GM18502 (cell line): ENCODE results near the gene BTBD1.
"Not testable (repeated sequence)": the region's sequence is repeated elsewhere in the genome, so short reads cannot be mapped to it uniquely, and the experiment has no call there.

Experiments used
- ATAC-seq: cut with Tn5 transposase; IDR thresholded peaks from one replicate; pipeline ENCODE4 v1.9.1; 2021; ENCODE audit warnings: mild to moderate bottlenecking; ENCODE audit not compliant: unreplicated experiment, poor library complexity

The BTBD1 gene

DNA sequence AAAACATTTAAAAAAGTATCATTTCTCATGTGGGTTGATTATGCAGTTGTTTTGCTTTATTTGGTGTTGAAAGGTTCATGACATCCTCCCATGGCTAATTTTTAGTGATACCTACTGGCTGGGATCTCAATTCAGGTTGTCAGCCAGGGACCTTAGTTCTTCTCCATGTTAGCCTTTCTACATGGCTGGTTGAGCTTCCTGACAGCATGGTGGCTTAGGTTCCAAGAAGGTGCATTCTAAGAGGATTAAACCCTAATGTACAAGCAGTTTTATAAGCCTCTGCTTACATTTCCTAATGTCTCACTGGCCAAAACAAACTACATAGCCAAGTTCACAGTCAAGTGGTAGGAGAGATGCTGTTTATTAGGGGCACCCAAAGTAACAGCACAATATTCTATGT, 31.0 kb upstream of the BTBD1 start:
- no peak for ATAC-seq

DNA sequence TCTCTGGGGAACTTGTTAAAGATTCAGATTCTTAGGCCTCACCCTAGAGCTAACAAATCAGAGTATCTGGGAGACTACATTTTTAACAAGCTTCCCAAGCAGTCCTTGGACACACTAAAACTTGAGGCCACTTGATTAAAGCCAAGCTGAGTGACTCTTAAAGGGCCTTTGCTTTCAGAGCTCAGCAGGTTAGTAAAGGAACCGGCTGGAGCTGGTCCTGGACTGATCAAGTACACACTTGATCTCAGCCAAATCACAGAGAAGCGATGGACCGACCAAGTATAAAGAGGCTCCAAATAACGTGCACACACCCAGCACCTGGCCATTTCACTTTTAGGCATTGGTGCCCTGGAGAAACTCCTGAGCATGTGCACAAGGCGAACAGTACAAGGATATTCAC, 27.5 kb upstream of the BTBD1 start:
- no peak for ATAC-seq

DNA sequence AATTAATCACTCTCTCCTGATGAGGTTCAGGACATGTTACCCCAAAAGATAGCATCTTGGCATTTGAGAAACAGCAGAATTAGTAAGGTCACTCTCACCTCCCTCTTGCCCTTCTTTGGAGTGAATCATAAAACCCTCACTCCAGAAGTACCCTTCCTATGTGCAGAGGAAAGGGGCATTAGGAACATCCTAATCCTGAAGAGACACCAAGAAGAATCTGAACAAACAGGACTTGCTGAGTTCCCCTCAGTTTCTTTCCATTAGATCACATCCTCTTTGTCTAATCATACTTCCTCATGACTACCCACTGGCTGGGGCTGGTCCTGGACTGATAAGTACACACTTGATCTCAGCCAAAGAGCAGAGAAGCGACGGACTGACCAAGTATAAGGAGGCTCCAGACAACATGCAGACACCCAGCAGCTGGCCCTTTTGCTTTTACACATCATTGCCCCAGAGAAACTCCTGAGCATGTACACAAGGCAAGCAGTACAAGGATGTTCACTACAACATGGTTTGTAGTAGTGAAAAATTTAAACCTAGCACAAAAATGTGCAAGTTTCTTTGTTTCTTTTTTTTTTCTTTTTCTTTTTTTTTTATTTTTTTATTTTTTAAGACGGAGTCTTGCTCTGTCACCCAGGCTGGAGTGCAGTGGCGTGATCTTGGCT, 25.4 kb upstream of the BTBD1 start:
- peak; percentile 79 for ATAC-seq

DNA sequence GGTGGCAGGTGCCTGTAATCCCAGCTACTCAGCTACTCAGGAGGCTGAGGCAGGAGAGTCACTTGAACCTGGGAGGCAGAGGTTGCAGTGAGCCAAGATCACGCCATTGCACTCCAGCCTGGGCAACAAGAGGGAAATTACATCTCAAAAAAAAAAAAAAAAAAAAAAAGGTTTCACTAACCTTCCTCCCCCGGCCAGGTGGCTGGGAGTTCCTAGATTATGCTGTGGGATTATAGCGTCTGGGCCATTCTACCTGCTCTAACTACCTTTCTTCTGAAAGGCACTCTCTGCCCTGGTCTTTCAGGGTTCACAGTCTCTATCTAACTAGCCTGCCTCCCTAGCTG, 24.9 kb upstream of the BTBD1 start:
- ATAC-seq: not testable (repeated sequence)

DNA sequence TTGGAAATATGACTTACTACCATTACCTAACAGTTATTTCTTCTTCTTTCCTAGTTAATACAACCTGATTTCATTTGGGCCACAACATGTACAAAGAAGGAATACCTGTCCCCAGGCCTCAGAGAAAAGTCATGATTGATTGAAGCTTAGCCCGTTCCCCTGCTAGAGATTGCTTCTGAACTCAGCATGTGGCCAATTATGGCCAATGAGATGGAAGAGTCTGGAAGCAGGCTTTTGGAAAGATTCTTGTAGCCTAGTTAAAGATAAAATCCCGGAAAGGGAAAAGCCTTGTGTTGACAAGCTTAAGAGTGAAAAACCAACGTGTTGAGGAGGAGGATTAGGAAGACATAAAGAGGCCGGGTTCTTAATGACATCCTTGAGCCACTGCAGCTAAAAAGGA, 23.4 kb upstream of the BTBD1 start:
- no peak for ATAC-seq

DNA sequence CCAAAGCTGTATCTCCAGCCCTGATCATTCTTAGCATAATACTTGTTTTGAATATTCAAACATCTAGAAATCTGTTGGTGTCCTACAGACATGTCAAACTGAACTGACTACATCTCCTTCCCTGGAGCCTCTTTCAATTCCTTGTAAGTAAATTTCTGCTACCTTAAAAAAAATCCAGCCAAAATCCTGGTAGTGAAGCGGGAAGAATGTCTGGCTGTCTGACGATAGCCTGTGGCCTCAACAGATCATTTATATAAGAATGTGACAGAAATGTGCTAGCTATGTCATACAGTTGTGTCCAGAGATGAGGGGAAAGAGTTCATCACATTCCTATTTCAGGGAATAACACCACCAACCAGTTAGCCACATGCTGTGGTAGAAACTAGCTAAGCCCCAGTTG, 21.8 kb upstream of the BTBD1 start:
- no peak for ATAC-seq

DNA sequence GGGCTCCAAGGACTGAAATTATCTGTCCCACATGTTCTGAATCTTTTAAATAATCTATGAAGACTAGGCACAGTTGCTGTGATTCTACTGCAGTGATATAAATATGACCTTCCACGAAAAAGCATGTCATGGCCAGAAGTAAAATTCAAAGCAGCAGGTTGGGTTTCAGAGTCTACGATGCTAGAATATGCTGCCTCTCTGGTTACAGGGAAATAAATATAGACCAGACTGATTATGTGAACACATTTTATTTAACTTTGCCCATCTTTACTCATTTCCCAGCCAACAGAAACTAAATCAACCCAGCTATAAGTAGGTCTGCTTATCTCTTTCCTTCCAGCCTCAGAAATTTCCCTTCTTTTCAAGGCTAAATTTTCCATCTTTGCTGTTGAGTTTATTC, 20.5 kb upstream of the BTBD1 start:
- no peak for ATAC-seq

DNA sequence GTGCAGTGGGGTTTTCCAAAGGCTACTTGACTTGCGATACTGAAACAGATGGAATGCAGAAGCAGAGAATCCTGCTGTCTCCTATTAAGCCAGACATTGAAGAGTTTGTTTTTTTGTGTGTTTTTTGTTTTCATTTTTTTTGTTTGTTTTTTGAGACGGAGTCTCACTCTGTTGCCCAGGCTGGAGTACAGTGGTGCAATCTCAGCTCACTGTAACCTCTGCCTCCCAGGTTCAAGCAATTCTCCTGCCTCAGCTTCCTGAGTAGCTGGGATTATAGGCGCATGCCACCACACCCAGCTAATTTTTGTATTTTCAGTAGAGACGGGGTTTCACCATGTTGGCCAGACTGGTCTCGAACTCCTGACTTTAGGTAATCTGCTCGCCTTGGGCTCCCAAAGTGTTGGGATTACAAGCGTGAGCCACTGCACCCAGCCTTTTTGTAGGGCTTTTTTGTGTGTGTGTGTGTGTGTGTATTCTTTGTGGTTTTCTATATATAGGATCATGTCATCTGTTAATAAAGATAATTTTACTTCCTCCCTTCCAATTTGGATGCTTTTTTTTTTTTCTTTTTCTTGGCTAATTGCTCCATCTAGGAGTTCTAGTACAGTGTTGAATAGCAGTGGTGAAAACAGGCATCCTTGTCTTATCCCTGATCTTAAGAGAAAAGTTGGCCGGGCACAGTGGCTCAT, 19.0 kb upstream of the BTBD1 start:
- not testable (repeated sequence) for ATAC-seq

DNA sequence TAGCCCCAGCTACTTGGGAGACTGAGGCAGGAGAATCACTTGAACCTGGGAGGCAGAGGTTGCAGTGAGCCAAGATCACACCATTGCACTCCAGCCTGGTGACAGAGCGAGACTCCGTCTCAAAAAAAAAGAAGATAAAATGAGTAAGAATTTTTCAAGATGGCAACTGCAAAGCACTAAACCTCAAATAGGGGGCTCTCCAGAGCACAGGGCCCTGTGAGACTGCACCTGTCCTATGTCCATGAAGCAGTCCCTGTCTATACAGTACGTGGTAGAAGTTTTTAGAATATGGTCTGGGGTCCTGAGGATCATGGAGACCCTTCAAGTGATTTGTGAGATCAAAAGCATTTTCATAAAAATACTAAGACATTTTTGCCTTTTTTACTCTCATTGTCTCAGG, 18.4 kb upstream of the BTBD1 start:
- ATAC-seq: not testable (repeated sequence)

DNA sequence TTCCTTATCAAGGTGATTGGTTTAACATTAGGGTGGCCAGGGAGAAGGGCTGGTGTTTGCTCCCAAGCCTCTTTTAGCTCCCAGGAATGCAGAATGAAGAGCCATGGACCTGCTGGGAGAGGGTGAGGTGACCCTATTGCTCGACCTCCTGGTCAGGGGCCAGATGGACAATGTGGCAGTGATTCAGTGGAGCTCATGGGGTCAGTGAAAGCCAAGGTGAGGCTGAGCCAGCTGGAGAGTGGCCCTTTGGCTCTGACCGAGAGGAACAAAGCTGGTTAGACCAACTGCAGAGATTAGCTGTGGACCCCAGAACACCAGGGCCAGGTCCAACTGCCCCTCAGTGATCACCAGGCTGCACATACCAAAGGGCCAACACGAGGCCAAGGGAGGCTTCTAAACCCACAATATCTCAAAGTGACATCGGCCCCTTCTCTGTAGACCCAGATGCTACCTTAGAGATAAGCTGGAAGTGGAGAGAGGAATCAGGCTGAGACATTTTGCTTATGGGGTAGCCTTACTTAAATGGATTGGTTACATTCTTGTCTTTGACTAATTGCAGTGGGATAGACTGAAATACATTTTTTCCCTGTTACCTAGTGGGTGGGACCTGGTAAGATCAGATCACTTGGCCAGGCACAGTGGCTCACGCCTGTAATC, 15.8 kb upstream of the BTBD1 start:
- no peak for ATAC-seq

DNA sequence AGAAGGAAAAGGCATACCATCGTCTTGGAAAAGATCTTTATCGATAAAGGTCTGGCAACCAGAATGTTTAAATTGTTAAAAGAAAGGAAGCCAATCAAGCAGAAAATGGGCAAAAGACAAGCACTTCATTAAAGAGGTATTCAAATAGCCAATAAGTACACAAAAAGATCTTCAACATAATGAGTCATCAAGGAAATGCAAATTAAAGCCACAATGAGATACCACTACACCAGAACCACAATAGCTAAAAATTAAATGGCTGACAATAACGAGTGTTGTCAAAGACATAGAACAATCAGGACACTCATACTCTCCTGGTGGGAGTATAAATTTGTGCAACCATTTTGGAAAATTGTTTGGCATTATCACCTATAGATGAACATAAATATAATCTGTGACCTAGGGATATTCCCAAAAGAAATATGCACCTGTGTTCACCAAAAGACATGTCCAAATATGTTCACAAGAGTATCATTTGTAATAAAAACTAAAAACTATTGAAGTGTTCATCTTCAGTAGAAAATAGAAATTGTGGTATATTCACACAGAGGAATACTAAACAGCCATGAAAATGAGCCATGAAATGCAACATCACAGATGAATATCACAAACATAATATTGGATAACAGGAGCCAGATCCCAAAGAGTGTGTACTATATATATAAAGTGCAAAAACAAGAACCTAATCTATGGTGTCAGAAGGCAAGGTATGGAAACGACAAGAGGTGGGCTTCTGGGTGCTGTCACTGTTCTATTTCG, 14.4 kb upstream of the BTBD1 start:
- no peak for ATAC-seq

DNA sequence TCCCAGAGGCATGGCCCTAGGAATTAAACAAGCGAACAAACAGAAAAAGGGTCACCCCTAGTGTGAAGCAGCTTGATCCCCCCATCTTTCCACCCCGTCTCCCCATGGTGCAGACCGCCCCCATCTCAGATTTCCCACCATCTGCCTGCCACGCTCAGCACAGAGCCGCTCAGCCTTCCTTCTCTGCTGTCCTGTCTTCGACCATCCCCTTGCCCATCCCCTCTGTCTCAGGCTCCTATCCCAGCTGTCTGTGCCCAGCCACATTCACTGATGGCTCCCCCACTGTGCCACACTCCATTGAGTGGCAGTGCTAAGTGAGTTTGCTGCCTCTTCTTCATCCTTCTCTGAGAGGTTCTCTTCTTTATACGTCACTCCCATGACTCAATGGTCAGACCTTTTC, 11.7 kb upstream of the BTBD1 start:
- ATAC-seq: no peak

DNA sequence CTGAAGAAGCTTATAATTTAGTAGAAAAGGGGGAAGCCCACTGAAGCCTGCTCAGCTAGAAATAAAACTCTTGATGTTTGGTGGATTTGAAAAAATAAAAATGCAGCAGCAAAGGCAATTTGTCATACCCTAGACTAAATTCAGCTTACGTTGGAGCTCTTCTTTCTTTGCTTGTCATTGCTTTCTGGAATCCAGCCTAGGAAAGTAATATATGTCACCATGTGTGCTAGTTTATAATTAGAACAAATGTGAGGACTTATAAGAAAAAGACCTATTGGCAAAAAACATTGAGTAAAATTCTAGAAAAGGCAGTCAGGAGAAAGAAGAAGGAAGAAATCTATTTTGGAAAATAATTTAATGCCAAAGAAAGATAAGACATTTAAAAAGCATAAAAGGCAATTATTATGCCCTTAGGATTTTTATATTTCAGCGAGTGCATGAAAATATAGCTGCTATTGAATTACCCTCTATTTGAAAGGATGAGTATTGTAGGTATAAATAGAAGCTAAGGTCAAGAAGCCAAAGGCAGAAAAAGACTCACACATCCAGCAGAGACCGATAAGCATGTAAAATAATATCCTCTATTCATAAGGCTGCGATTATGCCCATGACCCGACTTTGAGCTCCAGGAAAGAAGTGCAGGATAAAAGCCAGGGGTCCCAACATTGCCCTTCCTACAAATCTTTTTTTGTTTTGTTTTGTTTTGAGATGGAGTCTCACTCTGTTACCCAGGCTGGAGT, 10.6 kb upstream of the BTBD1 start:
- ATAC-seq: no peak

DNA sequence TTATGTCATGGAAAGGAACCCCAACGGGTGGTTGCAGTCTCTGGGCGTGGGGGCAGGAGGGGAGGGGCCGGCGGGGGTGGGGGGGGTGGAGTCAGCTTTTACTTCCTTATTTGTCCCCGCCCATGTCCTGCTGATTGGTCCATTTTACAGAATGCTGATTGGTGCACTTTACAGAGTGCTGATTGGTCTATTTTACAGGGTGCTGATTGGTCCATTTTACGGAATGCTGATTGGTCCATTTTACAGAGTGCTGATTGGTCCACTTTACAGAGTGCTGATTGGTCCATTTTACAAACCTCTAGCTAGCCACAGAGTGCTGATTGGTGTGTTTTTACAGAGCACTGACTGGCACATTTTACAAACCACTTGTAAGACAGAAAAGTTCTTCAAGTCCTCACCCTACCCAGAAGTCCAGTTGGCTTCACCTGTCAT, 2.2 kb upstream of the BTBD1 start:
- not testable (repeated sequence) for ATAC-seq

DNA sequence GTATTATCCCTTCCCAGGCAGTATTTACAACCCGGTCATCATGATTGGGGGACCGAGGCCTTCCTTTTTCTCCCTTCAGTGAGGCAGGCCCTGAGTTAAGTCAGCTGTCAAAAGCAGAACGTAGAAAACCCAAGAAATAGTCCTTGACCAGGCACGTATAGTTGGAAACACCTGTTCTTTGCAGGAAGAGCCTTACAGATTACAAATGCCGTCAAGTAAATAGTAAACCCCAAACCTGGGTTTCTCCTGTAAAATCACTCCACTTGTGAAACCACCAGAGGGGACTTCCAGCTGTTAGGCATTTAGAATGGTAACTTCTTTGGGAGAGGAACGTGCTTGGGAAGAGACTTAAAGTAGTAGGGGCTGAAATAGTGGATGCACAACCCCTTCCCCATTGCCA, 1.0 kb upstream of the BTBD1 start:
- no peak for ATAC-seq

DNA sequence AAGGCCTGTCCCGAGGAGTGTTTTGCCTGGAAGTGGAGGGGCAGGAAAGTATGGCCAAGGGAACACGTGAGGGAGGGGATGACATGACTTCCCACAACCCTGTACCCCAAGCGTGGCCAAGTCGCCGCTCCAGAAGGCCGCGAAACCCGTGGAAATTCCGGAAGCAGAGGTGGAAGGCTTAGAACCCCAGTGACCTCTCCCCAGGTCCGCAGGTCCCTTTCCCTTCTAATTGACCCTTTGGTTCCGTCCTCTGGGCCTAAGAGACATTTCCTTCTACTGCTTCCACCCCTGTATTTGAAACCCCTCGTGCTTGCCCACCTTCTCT, 548 bp upstream of the BTBD1 start:
- no peak for ATAC-seq

DNA sequence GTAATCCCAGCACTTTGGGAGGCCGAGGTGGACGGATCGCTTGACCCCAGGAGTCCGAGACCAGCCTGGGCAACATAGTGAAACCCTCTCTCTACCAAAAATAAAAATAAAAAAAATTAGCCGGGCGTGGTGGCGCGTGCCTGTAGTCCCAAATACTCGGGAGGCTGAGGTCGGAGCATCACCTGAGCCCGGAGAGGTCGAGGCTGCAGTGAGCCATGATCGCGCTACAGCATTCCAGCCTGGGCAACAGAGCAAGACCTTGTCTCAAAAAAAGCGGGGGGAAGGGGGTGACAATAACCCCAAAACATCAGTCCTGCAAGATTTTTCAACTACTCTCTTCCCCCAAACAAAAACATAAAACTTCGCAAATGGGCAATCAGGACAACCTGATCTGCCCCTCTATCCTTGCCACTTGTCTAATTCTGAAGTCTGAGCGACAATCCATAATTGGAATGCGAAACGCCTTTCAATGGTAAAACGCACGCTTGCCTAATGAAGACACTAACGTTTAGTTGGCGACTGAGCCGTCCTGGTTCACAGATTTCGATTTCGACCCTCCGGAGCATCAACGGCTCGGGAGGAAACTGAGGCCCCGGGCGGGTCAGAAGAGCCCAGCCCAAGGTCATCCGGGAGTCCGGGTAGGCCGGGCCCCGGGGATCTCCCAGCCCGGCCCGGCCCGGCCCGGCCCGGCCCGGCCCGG, 868 bp downstream of the BTBD1 start:
- ATAC-seq: no peak

DNA sequence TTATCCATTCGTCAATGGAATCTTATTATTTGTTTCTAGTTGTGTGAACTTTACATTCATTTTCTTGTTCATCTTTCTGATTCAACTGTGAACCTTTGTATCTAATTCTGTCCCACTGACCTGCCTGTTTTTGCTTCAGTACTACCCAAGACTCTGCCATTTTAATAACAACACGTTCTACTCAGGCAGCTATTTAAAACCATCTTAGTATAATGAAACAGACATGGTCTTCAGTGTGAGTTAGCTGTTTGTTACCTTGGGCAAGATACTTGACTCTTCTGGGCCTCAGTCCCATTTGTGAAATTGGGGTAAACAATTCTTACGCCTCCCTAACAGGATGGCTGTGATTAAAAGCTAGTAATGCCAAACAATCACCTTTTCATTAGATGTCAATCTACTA, 1.6 kb downstream of the BTBD1 start:
- ATAC-seq: no peak

DNA sequence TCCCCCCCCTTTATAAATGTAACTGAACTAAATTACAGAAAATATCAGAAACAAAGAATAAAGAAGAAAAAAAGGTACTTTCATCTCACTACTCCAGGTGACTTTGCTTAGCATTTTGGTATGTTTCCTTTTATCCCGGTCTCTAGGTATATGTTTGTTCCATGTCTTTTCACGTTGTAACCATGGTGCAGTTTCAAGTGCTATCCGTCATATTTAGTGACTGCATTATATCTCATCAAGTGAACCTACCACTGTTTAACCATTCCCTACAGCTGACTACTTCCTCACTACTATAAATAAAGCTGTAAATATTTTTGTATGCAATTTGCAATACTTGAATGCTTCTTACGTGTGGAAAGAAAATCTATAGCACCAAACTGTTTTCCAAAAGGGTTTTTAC, 2.2 kb downstream of the BTBD1 start:
- ATAC-seq: no peak

DNA sequence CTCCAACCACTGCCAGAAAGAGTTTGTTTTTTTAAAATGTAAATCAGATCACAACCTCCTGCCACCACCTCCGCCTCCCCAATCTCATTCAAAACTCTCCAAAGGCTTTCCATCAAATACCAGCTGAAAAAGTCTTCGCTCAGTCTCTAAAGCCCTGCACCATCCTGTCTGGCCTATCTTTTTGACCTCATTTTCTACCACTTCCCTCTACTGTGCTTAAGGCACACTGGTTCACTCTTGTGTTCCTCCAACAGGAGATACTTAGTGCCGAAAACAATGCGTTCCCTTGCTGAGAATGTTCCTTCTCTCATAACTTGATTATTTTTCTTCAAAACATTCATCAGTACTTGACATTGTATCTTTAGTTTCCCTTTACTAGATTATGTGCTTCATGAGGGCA, 3.5 kb downstream of the BTBD1 start:
- no peak for ATAC-seq
